Heart right ventricle (tissue), 12 donors: ENCODE data around the gene ILF2. TPM values are rescaled to one million over a fixed set of nuclear protein-coding genes. Genes with fewer than 3 reads are reported as not detected.

Source experiments
- microRNA-seq, 2 donors: library from miRNA; unstranded; fragments of <30 nt; microRNA quantifications; one replicate each; pipeline ENCODE4 v1.2.0, GENCODE V29; 2021
- polyA plus RNA-seq, 2 donors: library from polyadenylated mRNA; stranded (reverse); fragments of 200-250 nt; gene quantifications; one replicate each; pipeline ENCODE4 v1.2.3, GENCODE V29; 2013
- total RNA-seq, 10 donors: library from RNA; stranded (reverse); fragmentation: NEBNext Ultra II Directional in 3 of 10; extraction: Animal tissue kit (Norgen Biotek cat#: 25700) in 3 of 10; gene quantifications; one replicate each; pipeline versions ENCODE4 v1.2.1 to v1.2.4, GENCODE V29; 2021 to 2023
- donor health status: ischemic (EF 13 %, LVEDD 7.1; RV severe dilation, severe dysfunction).
- donor health status: healthy with polysubstance abuse.
- donor health status: DM: no; HTN: yes; CAD: no.
- donor health status: DM: no; HTN: no; CAD: no.
- donor health status: ischemic (EF 25% LVEDD 6.9; RV normal size, moderate dysfunction).
- donor health status: ischemic (EF 25% LVEDD 5.7; RV mildly dilated, moderate dysfunction).
- donor health status: healthy.
- donor health status: nonischemic (EF 11% LVEDD 7.7; RV severe dilation, severe dysfunction).
- donor health status: DM: yes; HTN: yes; CAD: no.
- donor health status: PGD.
- donor health status: ischemic (EF 29% LVEDD 5.4; RV normal size, mild dysfunction).
- donor health status: nonischemic (EF 23%, LVEDD 6.1; RV moderate dilation, normal function).

Gene ILF2
- total and polyA plus RNA-seq, 12 donors = 17.3 to 114 (median 70.8) TPM

Small RNAs within 50 kb of the gene (microRNA-seq; reads per million reads assigned to microRNA genes)
- gene MIR8083 = 0 reads per million in 2 donors

Other genes starting within 250 kb of the ILF2 start
- gene S100A7, start 210.3 kb downstream of the ILF2 start, total RNA-seq = not detected
- under 1 TPM in 1 of 2 donors, not detected in 1; 0.20 TPM for gene S100A7, start 210.3 kb downstream of the ILF2 start, polyA plus RNA-seq
- 100 to 1,000 TPM; 237 to 385 (median 294) TPM for gene S100A6, start 135.0 kb downstream of the ILF2 start, total RNA-seq
- 1,000 to 10,000 TPM in 1 of 2 donors, 100 to 1,000 TPM in 1; 630 to 2,261 TPM for gene S100A6, start 135.0 kb downstream of the ILF2 start, polyA plus RNA-seq
- not detected for gene S100A5, start 130.1 kb downstream of the ILF2 start, total RNA-seq
- not detected for gene S100A5, start 130.1 kb downstream of the ILF2 start, polyA plus RNA-seq
- gene S100A4, start 125.2 kb downstream of the ILF2 start, total RNA-seq = 100 to 1,000 TPM in 2 of 10 donors, 10 to 100 TPM in 8; 29.4 to 166 (median 68.1) TPM
- 100 to 1,000 TPM; 196 to 755 TPM for gene S100A4, start 125.2 kb downstream of the ILF2 start, polyA plus RNA-seq
- gene S100A3, start 121.7 kb downstream of the ILF2 start, total RNA-seq = 1 to 10 TPM in 3 of 10 donors, under 1 TPM in 1, not detected in 6; 0.30 to 2.9 (median 1.9) TPM
- gene S100A3, start 121.7 kb downstream of the ILF2 start, polyA plus RNA-seq = 1 to 10 TPM; 2.4 to 6.3 TPM
- gene S100A2, start 105.1 kb downstream of the ILF2 start, total RNA-seq = 1 to 10 TPM in 9 of 10 donors, not detected in 1; 1.2 to 4.5 (median 3.1) TPM
- 1 to 10 TPM; 2.2 to 7.4 TPM for gene S100A2, start 105.1 kb downstream of the ILF2 start, polyA plus RNA-seq
- 10 to 100 TPM; 28.8 to 68.2 (median 40.2) TPM for gene S100A16, start 57.9 kb downstream of the ILF2 start, total RNA-seq
- gene S100A16, start 57.9 kb downstream of the ILF2 start, polyA plus RNA-seq = 100 to 1,000 TPM in 1 of 2 donors, 10 to 100 TPM in 1; 98.6 to 176 TPM
- gene S100A14, start 54.7 kb downstream of the ILF2 start, total RNA-seq = 1 to 10 TPM; 1.7 to 7.3 (median 4.6) TPM
- 1 to 10 TPM in 1 of 2 donors, under 1 TPM in 1; 0.80 to 4.1 TPM for gene S100A14, start 54.7 kb downstream of the ILF2 start, polyA plus RNA-seq
- 100 to 1,000 TPM; 101 to 150 (median 125) TPM for gene S100A13, start 43.5 kb downstream of the ILF2 start, total RNA-seq
- gene S100A13, start 43.5 kb downstream of the ILF2 start, polyA plus RNA-seq = 100 to 1,000 TPM; 173 to 335 TPM
- 1,000 to 10,000 TPM; 1,287 to 3,035 (median 2,343) TPM for gene S100A1, start 42.6 kb downstream of the ILF2 start, total RNA-seq
- gene S100A1, start 42.6 kb downstream of the ILF2 start, polyA plus RNA-seq = 1,000 to 10,000 TPM in 1 of 2 donors, 100 to 1,000 TPM in 1; 685 to 2,765 TPM
- gene CHTOP, start 36.9 kb downstream of the ILF2 start, total RNA-seq = 10 to 100 TPM; 67.4 to 95.5 (median 77.8) TPM
- gene CHTOP, start 36.9 kb downstream of the ILF2 start, polyA plus RNA-seq = 10 to 100 TPM; 61.6 to 76.2 TPM
- 10 to 100 TPM; 56.7 to 83.3 (median 73.4) TPM for gene SNAPIN, start 12.3 kb downstream of the ILF2 start, total RNA-seq
- gene SNAPIN, start 12.3 kb downstream of the ILF2 start, polyA plus RNA-seq = 10 to 100 TPM; 38.6 to 54.4 TPM
- 10 to 100 TPM in 6 of 10 donors, 1 to 10 TPM in 4; 8.0 to 24.3 (median 10.4) TPM for gene NPR1, start 7.7 kb upstream of the ILF2 start, total RNA-seq
- gene NPR1, start 7.7 kb upstream of the ILF2 start, polyA plus RNA-seq = 10 to 100 TPM; 24.3 to 29.0 TPM
- gene INTS3, start 57.1 kb upstream of the ILF2 start, total RNA-seq = 10 to 100 TPM; 25.4 to 32.8 (median 31.1) TPM
- gene INTS3, start 57.1 kb upstream of the ILF2 start, polyA plus RNA-seq = 10 to 100 TPM; 30.8 to 46.1 TPM
- gene SLC27A3, start 104.4 kb upstream of the ILF2 start, total RNA-seq = 10 to 100 TPM in 2 of 10 donors, 1 to 10 TPM in 8; 5.9 to 16.0 (median 8.9) TPM
- 10 to 100 TPM; 26.7 to 43.8 TPM for gene SLC27A3, start 104.4 kb upstream of the ILF2 start, polyA plus RNA-seq